Right renal cortex interstitium (tissue), 3 donors: ENCODE measurements around the gene RAD51B. TPM values are rescaled to one million over a fixed set of nuclear protein-coding genes. Genes with fewer than 3 reads are reported as not detected.

Experiments used
- DNase-seq, 3 donors: peaks; one replicate each; pipeline ENCODE4 v3.0.0-alpha.2; 2013; ENCODE audit warnings: low read depth in 3 of 3, low spot score in 2 of 3
- polyA plus RNA-seq, 3 donors: library from polyadenylated mRNA; unstranded; fragments of 120-200 nt; gene quantifications; one replicate each; pipeline ENCODE4 v1.2.1, GENCODE V29; 2013; ENCODE audit not compliant: insufficient read length in 3 of 3

RAD51B gene
- polyA plus RNA-seq, 3 donors: 11.3 to 11.9 (median 11.6) TPM

DNA sequence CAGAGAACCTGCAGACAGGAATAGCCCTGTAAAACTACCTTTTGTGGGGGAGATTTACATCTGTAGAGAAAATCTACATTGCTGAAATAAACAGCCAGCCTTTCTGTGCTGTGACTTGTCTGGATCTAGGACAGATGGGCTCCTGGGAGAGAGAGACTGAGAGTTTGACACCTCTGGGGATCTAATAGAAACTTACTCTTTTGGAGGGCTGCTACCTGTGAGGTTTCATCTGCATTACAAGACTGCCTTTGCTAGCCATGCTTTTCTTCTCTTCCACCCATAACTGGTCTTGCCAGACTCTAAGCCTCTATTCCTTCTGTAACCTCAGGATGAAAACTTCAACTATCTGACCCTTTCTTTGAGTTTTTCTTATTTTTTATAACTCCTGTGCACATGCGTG, 520.7 kb downstream of the RAD51B start:
- no peak for DNase-seq

DNA sequence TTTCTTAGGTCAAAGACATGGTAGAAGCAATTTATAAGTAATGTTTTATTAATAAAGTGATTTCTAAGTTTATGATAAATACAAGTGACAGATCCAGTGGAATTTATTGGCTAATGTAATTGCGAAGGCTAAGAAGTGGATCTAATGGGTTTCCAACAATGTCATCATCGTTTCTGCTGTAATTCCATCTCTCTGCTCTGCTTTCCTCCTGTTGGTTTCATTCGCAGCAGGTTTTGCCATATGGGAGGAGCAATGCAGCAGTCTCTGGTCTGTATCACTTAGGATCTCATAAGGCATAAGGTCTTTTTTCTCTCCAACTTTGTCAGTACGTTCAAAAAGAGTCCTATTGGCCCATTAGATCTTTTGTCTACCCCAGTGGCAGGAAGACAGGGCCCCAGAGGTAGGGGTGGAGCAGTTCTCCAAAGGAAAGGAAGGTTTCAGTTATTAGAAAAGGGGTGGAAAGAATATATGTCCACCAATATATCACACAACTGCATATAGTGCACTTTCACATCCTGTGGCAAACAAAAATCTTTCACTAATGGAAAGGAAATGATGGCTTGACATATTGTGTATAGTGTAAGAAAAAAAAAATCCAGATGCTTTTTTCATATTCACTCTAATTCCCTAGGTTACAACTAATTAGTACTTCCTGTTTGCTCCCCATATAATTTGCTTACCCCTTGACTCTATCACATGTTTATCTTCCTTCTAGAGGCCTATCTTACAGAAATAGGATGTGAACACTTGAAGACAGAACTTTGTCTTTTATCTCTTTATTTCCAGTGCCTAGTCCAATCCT, 522.0 kb downstream of the RAD51B start:
- DNase-seq: no peak

DNA sequence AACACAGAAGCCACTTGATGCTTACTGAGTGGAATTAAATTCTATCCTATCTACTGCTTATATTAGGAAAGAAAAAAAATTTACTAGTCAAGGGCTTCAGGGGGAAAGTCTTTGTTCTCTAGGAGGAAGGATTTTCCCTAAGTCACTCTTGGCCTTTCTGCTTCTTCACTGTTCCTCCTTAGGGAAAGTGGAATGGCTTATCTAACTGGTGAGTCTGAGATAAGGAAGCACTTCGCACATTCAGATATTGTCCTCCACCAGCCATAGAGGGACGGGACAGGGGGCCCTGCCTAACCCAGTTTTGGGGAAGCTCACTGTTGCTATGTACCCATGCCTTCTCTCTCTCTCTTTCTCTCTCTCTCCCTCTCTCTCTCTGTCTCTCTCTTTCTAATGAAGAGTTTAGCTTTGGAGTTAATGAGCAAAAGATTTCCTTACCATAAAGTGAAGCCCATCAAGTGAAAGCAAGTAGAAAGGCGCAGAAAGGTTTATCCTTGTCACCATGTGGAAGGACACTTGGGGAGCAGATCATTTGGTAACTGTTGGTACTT, 522.7 kb downstream of the RAD51B start:
- no peak for DNase-seq

DNA sequence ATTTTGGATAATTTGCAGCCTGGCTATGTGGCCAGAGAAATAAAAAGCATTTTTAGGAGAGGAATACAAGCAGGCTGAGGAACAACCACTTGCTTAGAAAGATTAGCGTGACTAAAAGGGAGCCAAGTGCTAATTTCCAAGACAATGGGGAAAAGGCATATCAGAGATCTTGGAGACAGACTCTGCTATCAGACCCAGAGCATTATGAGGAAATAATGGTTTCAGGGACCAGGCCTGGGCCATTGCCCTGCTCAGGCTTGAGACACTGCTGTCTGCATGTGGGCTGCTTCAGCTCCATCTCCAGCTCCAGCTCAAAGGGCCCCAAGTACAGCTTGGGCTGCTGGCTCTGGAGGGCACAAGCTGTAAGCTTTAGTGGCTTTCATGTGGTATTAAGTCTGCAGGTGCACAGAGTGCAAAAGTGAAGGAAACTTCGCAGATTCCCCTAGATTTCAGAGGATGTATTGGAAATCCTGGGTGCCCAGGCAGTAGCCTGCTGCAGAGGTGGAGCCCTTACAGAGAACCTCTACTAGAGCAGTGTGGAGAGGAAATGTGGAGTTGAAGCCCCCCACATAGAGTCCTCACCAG, 524.0 kb downstream of the RAD51B start:
- DNase-seq: no peak

DNA sequence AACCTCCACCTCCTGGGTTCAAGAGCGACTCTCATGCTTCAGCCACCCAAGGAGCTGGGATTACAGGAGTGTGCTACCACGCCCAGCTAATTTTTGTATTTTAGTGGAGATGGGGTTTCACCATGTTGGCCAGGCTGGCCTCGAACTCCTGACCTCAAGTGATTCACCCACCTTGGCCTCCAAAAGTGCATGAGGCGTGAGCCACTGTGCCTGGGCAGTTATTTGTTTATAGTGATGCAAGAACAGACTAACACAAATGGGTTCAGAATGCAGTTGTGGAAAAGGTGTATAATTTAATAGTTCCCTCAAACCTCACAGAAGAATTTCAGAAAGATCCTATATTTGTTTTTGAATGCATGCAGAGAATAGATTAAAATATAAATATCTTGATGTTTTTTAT, 526.2 kb downstream of the RAD51B start:
- DNase-seq: no peak

DNA sequence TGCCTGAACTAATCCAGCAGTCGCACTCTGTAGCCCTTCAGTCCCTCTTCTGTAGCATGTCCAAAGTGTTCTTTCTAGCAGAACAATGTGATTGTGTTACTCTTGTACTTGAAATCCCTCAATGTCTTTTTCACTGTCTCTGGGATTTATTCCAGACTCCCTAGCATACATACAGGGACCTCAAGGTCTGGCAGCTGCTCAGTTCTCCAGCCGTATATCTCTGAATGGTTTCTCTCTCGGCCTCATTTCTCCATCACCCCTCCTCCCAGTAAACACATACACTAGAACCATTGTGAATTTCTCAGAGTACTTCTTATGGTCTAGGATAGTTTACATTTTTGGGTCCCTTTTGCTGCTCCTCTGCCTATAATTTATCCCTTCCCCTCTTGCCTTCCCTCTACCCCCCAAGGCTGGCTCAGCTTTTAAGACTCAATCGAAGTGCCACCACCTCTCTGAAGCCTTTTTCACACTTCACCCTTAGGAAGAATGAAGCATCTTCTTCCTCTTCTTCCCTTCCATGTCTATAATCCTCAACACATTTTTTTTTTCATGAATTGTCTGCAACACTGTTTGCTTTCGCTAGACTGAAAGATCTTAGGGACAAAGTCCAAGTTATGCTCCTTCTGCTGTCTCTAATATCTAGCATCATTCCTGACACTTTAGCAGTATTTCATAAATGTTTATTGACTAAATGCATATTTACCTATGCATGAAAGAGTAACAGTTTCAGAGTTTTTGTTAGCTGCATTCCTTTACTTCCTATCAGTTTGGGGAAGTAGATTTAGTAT, 527.2 kb downstream of the RAD51B start:
- DNase-seq: no peak

DNA sequence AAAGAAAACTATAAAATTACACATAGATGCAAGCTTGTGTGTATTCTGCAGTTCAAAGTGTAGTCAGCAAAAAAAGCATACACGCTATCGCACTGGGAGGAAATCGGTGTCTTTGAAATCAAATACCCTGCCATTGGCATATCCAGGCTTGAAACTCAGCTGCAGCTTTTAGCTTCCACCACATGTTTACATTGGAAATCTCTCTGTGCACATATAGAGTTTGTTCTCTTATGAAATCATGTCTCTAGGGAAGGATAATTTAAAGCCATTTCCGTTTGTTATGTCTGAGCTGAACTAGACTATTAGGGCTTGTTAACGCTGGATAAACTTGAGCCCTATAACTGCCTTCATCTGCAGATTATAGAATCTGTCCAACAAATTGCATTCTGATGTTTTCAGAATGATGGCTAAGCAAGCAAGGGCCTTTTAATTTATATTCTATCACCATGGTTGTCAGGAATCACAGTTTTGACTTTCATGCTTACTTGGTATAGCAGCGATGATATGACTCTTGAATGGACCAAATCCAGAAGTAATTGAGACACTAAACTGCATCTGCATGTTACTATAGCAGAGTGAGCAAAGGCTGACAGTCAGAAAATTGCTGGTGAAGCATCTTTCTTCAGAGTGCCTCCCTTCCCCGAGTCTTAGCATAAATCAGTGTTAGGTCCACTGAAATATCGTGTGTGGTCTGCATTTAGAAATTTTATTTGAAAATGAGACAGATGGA, 530.5 kb downstream of the RAD51B start:
- DNase-seq: no peak

DNA sequence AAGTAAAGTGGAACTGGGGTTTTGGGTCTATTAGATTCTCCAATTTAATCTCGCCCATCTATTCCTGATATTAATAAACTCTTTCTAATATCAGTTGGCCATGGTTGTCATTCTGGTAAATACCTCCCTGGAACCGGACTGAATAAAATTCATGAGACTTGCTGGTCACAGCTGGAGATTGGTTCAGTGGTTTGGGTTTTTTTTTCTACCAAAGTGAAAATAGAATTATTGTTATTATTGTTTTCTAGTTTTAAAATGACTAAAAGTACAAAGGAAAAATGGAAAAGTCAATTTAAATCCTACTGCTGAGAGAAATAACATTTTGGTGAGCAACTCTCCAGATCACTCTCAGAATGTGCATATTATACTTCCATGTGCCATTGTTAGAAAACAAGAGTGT, 535.8 kb downstream of the RAD51B start:
- DNase-seq: no peak

DNA sequence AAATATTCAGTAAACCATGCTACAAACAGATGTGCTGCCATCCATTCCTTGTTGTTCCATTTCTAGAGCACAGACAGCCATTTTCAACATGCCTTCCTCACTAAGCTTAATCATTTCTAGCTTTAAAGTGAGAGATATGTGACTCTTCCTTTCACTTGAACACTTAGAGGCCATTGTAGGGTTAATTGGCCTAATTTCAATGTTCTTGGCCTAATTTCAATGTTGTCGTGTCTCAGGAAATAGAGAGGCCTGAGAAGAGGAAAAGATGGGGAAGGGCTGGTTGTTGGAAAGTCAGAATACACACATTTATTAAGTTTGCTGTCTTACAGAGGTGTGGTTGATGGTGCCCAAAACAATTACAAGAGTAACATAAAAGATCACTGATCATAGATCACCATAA, 538.2 kb downstream of the RAD51B start:
- no peak for DNase-seq

DNA sequence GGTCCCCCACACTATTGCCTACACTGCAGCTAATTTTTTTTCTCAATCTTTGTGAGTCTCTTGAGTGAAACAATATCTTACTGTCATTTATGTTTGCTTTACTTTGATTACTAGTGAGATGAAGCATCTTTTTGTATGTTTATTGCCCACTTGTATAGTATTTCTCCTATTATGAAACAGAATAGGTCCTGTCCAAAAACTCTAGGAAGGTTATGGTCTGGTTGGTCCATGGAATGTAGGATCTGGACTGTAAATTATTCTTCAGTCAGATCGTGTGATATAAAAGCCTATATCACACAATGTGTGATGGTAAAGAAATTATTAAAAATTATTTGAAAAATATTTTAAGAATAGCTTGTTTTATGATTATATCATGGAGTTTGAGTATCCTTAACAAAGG, 538.9 kb downstream of the RAD51B start:
- no peak for DNase-seq

DNA sequence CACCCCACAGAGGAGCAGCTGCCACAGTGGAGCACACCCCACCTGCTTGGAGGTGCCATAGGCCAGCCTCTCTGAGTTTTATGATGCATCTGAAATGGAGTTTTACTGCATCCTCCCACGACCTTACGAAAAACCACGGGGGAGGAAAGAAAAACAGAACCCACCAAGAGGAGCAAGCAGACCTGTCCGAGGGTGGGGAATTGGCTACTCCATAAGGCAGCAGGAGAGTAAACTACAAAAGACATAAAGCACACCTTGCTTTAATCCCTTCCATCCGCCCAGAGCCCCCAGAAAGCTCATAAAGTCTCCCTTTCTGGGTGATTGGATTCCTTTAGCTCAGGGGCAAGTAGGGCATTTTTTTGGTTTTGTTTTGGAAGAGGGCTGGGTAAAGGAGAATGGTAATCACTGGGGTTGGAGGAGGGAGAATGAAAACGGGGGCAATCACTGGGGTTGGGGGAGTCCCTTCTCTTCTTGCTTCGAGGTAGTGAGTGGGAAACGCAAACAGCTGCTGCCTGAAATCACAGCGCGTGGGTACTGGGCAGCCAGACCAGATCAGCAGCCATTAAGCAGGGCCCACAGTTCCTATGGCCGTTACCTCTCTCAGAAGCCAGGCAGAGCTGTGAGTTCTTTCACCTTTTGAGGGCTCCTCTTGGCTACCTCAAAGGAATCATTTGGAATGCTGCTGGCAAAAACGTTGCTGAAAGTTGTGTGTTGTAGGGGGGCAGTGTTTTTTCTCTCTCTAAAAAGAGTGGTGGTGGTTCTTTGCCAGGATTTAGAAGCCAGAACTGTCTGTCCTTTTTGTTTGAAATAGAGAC, 539.6 kb downstream of the RAD51B start:
- DNase-seq: no peak

DNA sequence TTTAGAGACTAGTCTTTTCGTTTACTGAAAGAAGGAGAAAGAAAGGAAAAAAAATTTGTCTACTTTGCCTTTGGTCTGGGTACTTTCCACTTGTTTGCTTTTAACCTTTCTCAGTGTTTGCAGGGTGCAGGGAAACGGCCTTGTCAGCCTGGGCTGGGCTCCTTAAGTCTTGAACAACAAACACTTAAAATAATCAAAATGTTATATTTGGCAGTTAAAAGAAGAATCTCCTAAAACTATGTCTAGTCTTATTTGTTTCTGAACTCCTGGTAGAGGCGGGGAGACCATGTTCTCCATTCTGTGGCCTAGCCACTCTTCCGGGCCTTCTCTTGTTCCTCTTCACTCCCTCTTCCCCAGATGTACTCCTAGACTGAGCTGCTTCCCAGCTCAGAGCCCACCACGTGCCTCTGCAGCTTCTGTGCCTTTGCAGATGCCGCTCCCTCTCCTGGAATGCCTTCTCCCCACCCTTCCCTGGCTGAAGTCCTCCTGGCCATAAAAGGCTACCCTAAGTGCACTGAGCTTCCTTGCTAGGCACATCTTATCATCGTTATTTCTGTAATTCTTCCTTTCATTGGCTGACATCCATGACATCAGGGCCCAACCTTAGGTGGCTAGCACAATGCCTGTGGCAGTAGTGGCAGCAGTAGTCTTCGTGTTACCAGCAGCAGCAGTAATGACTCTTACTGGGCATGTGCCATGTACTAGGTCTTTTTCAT, 540.4 kb downstream of the RAD51B start:
- no peak for DNase-seq

DNA sequence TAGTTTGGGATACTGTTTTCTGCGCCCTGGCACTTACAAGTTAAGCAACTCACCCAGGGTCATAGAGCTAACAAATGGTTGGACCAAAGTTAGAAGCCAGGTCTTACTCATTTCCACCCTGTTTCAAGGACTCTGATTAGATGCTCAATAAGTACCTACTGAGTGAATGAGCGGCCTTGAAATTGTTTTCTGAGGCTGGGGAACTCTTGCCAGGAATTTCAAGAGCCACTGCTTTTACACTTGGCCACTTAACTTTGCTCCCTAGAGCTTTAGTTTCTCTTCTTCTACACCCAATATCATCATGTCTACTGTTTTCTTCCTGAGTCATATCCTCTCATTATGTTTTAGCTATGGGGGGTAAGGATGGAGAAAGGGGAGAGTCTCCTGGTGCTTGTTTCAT, 541.7 kb downstream of the RAD51B start:
- no peak for DNase-seq

DNA sequence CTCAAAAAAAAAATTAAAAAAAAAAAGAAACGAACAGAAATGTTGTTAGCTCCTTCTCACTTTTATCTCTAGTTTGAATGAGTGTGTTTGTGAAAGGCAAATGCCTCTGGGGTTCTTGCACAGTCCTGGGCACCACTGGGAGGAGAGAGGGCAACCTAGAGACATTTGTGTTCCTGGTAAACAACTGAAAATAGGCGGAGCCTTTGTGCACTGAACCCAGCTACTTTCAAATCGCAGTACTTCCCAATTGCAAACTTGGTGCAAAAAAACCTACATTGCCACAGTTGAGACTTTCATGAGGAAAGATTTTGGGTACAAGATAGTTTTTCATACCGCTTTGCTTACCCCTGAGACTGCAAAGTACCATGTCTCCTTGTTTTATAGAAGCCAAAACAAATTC, 543.3 kb downstream of the RAD51B start:
- no peak for DNase-seq

DNA sequence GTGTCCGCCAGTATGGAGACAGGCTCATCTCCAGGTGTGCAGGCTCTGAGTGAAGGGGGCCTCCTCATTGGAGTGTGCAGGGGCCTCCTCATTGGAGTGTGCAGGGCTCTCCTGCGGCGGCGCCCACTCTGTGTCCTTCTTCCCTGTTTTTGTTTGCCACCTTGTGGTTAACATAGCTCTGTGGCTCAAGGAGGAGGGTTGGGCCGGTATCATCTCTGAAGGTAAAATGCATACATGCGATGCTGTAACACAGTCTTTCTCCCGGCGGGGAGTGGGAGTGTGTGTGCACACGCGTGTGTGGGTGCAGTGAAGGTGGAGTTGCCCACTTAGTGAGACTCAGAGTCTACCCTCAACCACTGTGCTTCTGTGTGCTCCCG, 543.9 kb downstream of the RAD51B start:
- no peak for DNase-seq

DNA sequence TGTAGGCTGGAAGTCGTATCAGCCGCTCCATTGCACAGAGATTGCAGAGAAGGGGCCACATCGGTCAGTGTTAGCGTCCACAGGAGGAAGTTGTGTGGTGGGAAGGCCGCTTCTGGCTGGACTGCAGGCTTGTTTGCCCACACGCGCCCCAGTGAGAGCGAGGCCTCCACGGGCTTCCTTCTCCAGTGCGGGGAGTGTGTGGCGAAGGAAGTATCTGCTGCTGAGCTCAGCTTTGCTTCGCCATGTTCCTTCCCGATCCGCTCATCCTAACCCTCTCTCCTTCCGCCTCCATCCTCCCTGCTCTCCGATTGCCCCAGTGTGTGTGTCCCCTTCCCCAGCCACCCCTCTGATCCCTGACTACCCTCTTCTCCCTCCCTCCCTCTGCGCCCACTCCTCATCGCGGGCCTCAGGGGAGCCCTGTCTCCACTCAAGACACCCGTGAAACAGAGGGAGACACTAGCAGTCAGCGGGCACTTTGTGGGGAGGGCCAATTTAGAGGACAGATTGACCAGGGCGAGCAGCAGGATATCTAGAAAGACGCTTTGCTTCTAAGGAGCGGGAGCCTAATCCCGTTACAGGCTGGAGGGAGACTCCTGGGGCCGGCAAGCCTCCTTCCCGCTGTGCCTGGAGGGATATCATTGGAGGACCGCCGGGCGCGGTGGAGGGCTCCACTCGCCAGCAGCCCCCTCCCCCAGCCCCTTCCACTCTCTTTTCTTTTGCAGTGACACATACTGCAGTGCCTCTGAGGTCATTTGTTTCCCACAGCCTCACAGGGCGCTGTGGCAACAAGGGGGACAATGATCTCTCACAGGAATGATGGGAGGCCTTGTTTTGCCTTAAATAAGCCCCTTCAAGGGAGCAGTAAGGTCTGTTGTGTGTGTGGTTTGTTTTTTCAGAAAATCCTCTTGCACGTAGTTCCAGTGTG, 544.5 kb downstream of the RAD51B start:
- DNase-seq: no peak

DNA sequence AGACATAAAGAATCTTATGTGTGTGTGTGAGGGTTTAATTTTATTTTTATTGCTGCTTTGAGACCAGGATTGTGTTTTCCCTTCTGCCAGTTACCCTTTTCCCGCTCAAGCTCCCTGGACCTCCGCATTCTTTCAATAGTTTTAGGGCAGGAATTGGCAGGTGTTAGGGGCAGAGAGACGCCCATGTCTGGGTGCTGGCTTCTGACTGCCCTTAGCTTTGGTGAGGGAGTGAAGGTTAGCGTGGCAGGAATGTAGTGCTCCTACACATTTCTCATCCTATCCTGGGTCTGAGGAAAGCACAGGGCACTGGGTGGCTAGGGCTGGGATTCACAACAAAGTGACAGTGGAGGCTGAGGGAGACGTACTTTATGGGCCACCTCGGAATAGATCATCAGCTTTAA, 545.2 kb downstream of the RAD51B start:
- no peak for DNase-seq

DNA sequence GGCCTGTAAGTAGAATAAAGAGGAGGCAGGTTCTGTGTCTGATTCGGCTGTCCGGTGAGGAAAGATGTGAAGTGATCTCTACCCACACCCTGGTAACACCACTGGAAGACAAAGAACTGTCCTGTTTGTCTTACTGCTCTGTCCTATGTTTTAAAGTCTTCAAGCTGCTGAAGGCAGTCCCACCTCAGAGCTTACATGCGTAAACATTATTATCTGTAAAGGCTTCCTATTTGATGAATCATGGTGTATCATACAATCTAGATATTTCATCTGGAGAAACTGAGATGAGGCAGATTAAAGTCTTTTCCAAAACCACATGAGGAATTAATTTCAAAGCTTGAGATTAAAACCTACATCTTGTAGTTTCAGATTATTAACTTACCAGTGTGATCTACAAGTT, 545.6 kb downstream of the RAD51B start:
- no peak for DNase-seq
